Endodermal cell (in vitro differentiated cells): ENCODE results near the gene IGFLR1. TPM values are rescaled to one million over a fixed set of nuclear protein-coding genes. Genes with fewer than 3 reads are reported as not detected.

Experiments used
- DNase-seq: peaks from one replicate; pipeline ENCODE4 v3.0.0-alpha.2; 2017
- H3K27ac ChIP-seq: 2 replicates; pipeline ENCODE4 v1.5.1; 2013; ENCODE audit warnings: mild to moderate bottlenecking, low read depth, low read length, moderate library complexity
- H3K27me3 ChIP-seq: 2 replicates; pipeline ENCODE4 v1.6.1; 2013; ENCODE audit warnings: mild to moderate bottlenecking, low read length, moderate library complexity; ENCODE audit not compliant: insufficient read depth, control insufficient read depth, poor library complexity, severe bottlenecking
- H3K36me3 ChIP-seq: 2 replicates; pipeline ENCODE4 v1.7.0; 2013; ENCODE audit warnings: mild to moderate bottlenecking, low read length, moderate library complexity; ENCODE audit not compliant: control insufficient read depth, insufficient read depth
- H3K4me1 ChIP-seq: one replicate; pipeline ENCODE4 v1.7.0; 2013; ENCODE audit warnings: low read length; ENCODE audit not compliant: control insufficient read depth, insufficient read depth
- H3K4me3 ChIP-seq: 2 replicates; pipeline ENCODE4 v1.5.1; 2013; ENCODE audit warnings: mild to moderate bottlenecking, low read length, moderate library complexity
- H3K9ac ChIP-seq: 2 replicates; pipeline ENCODE4 v1.6.1; 2013; ENCODE audit warnings: mild to moderate bottlenecking, low read length, moderate library complexity; ENCODE audit not compliant: poor library complexity, severe bottlenecking; ENCODE audit errors: extremely low read depth
- H3K9me3 ChIP-seq: 2 replicates; pipeline ENCODE4 v1.6.1; 2013; ENCODE audit warnings: mild to moderate bottlenecking, low read length, moderate library complexity; ENCODE audit not compliant: control insufficient read depth
- H3K27ac Mint-ChIP-seq: 2 replicates; pipeline ENCODE4 v1.8.0; 2020; ENCODE audit warnings: mixed read lengths
- H3K27me3 Mint-ChIP-seq: 2 replicates; pipeline ENCODE4 v1.8.0; 2021; ENCODE audit warnings: mild to moderate bottlenecking, mixed read lengths; ENCODE audit not compliant: insufficient read depth
- H3K36me3 Mint-ChIP-seq: 2 replicates; pipeline ENCODE4 v1.8.0; 2020; ENCODE audit warnings: low read depth, mixed read lengths
- H3K4me1 Mint-ChIP-seq: 2 replicates; pipeline ENCODE4 v1.8.0; 2020; ENCODE audit warnings: mixed read lengths
- H3K4me3 Mint-ChIP-seq: 2 replicates; pipeline ENCODE4 v1.8.0; 2020; ENCODE audit warnings: mild to moderate bottlenecking, moderate library complexity, mixed read lengths
- H3K9me3 Mint-ChIP-seq: 2 replicates; pipeline ENCODE4 v1.8.0; 2020; ENCODE audit warnings: mild to moderate bottlenecking, mixed read lengths
- WGBS, 2 experiments: methylation state at CpG; one replicate each; pipeline versions ENCODE4 v1.1.5 to v1.1.7; 2013; ENCODE audit warnings: missing lambda C conversion rate in 2 of 2, mixed read lengths in 1 of 2; ENCODE audit not compliant: insufficient coverage in 1 of 2, insufficient read length in 1 of 2; 5-methylcytosine and 5-hydroxymethylcytosine counted together
- total RNA-seq, 2 donors: library from RNA; stranded (reverse); fragmentation: NEBNext Ultra II Directional in 1 of 2; extraction: Animal tissue kit (Norgen Biotek cat#: 25700) in 1 of 2; gene quantifications; 2 replicates in 1 of 2; 3 replicates in 1 of 2; pipeline ENCODE4 v1.2.1, GENCODE V29; 2021
- TF ChIP-seq, protein P1 (sequence below): fragments of 200-600 bp; sonication (generic); conservative IDR thresholded peaks from 2 replicates; pipeline ENCODE4 v1.5.0; 2021; ENCODE audit warnings: antibody characterized with exemption, mild to moderate bottlenecking

Gene IGFLR1
- total RNA-seq, 2 donors from 2014 or later, result 4.6 to 7.1 TPM

DNA sequence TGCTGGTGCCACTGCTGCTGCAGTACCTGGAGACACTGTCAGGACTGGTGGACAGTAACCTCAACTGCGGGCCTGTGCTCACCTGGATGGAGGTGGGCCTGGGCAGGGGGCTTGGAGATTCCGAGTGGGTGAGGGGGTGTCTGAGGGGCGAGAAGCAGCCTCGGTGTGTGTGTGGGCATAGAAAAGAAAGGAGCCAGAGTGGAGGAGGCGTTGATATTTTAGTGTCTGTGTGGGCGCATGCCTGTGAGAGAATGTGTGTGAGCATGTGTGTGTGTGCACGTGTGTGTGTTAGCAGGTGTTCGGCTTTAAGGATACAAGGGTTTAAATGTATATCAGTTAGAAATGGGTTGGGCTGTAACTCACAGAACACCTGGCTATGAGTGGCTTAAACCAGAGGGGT, 36.8 kb upstream of the IGFLR1 start:
- Mint-ChIP-seq H3K9me3 (no peaks in the 10 kb centered on the region), H3K4me1 (peaks cover 20% of the 10 kb centered on the region), H3K27me3 (peaks cover 32% of the 10 kb centered on the region), H3K27ac (no peak overlapping the region), H3K36me3 (no peaks in the 10 kb centered on the region), H3K4me3 (no peak overlapping the region)
- TF ChIP-seq, protein P1, sequence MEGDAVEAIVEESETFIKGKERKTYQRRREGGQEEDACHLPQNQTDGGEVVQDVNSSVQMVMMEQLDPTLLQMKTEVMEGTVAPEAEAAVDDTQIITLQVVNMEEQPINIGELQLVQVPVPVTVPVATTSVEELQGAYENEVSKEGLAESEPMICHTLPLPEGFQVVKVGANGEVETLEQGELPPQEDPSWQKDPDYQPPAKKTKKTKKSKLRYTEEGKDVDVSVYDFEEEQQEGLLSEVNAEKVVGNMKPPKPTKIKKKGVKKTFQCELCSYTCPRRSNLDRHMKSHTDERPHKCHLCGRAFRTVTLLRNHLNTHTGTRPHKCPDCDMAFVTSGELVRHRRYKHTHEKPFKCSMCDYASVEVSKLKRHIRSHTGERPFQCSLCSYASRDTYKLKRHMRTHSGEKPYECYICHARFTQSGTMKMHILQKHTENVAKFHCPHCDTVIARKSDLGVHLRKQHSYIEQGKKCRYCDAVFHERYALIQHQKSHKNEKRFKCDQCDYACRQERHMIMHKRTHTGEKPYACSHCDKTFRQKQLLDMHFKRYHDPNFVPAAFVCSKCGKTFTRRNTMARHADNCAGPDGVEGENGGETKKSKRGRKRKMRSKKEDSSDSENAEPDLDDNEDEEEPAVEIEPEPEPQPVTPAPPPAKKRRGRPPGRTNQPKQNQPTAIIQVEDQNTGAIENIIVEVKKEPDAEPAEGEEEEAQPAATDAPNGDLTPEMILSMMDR, result no peak
- H3K27ac ChIP-seq, result no peak overlapping the region
- no peaks in the 10 kb centered on the region for H3K36me3 ChIP-seq
- H3K9ac ChIP-seq, result no peak overlapping the region
- H3K27me3 ChIP-seq, result peaks cover 11% of the 10 kb centered on the region
- no peak for DNase-seq
- no peak overlapping the region for H3K4me3 ChIP-seq
- H3K9me3 ChIP-seq, result no peaks in the 10 kb centered on the region
- 94% methylated on average over 5 to 8 of the region's 8 CpGs for WGBS, 2 experiments
- H3K4me1 ChIP-seq, result peaks cover 3% of the 10 kb centered on the region

DNA sequence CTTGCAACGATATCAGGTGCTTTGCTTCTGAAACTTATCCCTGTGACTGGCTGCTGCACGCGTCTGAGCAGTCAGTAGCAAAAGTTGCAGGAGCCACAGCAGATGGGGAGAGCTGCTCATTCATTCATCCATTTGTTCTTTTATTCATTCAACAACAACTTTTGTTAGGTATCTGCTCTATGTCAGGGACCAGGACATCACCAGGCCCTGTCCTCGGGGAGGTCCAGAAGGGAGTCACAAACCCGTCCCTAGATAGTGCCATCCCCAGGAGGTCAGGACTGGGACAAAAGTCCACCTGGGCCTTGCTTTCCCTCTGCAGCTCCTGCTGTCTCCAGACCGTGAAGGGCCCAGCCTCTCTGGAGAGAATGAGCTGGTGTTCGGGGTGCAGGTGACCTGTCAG, 35.7 kb upstream of the IGFLR1 start:
- H3K4me1 ChIP-seq, result peaks cover 3% of the 10 kb centered on the region
- Mint-ChIP-seq H3K27me3 (peaks cover 34% of the 10 kb centered on the region), H3K4me3 (no peak overlapping the region), H3K4me1 (peaks cover 15% of the 10 kb centered on the region), H3K9me3 (no peaks in the 10 kb centered on the region), H3K27ac (no peak overlapping the region), H3K36me3 (no peaks in the 10 kb centered on the region)
- 90 to 96% methylated on average over 5 to 7 of the region's 7 CpGs for WGBS, 2 experiments
- H3K4me3 ChIP-seq, result no peak overlapping the region
- DNase-seq, result no peak
- TF ChIP-seq, protein P1, result no peak
- H3K9ac ChIP-seq, result no peak overlapping the region
- H3K27ac ChIP-seq, result no peak overlapping the region
- peaks cover 11% of the 10 kb centered on the region for H3K27me3 ChIP-seq
- no peaks in the 10 kb centered on the region for H3K9me3 ChIP-seq
- H3K36me3 ChIP-seq, result no peaks in the 10 kb centered on the region

DNA sequence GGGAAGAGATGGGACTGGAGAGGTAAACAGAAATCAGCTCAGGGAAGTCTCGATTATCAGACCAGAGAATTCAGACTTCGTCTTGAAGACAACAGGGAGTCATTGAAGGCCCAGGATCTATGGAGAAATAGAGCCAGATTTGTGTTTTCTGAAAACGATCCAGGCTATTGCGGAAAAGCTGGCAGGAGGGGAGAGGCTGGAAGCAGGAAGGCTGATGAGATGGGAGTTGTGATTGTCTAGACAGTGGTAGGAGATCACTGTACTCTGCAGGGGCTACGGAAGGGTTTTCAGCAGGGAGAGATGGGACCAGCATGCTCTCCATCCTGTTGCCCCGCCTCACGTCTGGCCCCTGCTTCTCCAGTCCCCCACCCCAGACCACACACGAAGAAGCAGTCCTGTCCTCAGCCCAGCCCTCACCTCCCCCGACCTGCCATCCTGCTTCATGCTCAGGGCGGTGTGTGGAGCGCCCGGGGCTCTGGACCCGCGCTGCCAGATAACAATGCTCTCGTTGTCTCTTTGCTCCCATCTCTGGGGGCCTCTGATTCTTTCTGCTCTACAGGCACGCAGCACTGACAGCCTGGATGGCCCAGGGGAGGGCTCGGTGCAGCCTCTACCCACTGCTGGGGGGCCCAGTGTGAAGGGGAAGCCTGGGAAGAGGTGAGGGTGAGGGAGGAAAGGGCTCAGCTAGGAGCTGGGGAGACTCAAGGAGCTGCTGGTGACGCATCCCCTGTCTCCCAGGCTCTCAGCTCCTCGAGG, 35.0 kb upstream of the IGFLR1 start:
- H3K9me3 ChIP-seq, result no peaks in the 10 kb centered on the region
- H3K36me3 ChIP-seq, result no peaks in the 10 kb centered on the region
- H3K9ac ChIP-seq, result no peak overlapping the region
- peak; percentile 75 for DNase-seq
- peaks cover 11% of the 10 kb centered on the region for H3K27me3 ChIP-seq
- H3K36me3 Mint-ChIP-seq, result no peaks in the 10 kb centered on the region
- H3K4me1 ChIP-seq, result peaks cover 3% of the 10 kb centered on the region
- no peak overlapping the region for H3K27ac ChIP-seq
- H3K27ac Mint-ChIP-seq, result no peak overlapping the region
- H3K27me3 Mint-ChIP-seq, result peaks cover 39% of the 10 kb centered on the region
- TF ChIP-seq, protein P1, result no peak
- peaks cover 15% of the 10 kb centered on the region for H3K4me1 Mint-ChIP-seq
- H3K4me3 ChIP-seq, result no peak overlapping the region
- H3K4me3 Mint-ChIP-seq, result peak overlapping the region; percentile 6
- H3K9me3 Mint-ChIP-seq, result no peaks in the 10 kb centered on the region
- 46 to 52% methylated on average over 16 to 19 of the region's 19 CpGs for WGBS, 2 experiments
